ELF-1 (cell line): Measurements from ENCODE around the gene UXS1.

ENCODE experiments used
- DNase-seq: peaks from one replicate; pipeline ENCODE4 v3.0.0-alpha.2; 2016; ENCODE audit warnings: low read depth, low spot score

Gene UXS1

DNA sequence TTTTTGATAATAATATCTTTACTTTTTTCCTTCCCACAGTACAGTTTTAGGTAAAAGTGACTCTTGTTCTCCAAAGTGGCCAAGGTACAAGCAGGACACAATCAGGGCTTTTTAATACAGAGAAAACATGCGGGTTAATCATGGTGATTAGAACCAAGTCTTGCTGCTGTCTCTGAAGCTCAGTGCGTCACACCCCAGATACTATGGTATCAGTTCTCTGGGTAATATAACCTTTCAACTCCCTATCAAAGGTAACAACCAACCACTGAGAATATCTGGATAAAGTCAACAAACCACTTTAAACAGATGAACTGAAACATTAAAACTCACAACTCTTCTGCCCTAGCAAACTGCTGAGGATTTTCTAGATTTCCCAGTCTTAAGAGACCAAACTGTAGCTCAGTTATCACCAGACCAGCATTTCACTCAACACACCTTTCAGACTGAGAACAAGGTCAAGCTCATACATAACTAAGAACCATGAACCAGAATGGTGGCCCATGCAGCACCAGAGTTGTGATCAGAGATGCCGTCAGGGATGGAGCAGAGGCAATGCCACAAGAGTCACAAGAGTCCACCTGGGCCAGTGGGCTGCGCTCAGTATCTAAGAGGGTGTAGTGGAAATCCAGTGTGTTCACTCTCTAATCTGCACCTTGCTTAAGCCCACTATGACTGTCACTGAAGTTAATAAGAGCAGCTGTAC, 103.0 kb downstream of the UXS1 start:
- DNase-seq: no peak

DNA sequence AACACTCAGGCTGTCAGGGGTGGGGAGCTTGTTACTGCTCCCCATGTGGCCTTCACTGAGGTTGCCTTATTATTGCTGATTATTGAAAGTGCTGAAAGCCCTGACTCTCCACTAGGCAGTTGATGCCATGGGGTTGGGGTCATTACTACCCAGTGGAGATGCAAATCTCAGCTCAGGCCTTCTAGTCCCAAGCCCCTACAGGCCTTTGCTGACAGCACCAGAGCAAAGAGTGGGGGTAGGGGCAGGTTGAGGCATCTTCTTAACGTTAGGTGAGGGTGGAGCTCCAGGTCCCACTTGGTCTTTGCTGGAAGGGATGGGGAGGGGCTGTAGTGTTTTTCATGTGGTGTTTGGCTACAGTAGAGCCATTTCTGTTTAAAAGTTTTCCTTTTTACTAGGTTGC, 104.5 kb downstream of the UXS1 start:
- no peak for DNase-seq

DNA sequence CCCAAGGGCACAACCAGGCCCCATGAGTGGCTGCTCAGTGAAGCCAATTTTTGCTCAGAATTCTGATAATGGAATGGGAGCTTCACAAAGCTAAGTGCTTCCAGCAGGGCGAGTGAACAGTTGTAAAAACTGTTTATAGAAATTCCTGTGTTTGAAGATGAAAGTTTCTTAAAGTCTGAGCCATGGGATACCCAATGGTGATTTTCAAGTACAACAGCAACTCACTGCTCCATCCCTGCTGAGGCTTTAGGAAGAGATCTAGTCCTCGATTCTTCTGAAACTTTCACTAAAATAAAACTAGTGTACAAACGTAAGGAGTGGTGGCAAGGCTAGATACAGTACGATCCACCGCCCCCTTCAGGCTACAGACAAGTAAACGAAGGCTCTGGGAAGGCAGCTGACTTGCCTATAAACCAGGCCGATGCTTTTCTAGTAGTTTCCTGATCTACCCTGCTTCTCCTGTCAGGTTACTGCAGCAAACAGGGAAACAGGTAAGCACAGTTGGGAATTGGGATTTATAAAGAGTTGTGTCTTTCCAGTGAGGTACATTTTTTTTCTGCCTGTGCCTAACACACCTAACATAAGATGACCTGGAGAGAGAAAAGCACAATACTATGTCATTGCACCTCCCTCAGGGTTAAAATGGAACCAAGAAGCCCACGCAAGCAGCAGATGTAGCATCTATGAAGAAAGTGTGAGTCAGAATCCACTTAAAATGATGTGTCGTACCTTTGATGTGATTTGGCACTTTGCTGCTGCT, 108.7 kb downstream of the UXS1 start:
- DNase-seq: no peak

DNA sequence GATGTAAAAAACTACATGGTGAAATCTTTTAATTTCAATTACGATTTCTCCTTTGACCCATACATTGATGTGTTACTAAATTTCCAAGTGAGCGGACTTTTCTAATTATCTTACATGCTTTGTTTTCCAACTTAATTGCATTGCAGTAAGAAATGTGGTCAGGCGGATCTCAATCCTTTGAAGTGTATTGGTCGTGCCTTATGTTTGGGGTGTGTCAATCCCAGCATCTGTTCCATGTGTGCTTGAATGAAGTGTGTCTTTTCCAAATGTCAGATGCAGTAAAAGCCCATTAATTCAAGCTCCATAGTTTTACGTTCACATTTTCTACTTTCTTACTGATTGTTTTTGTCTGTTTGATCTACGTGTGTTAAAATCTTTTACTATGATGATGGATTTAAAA, 113.1 kb downstream of the UXS1 start:
- DNase-seq: no peak

DNA sequence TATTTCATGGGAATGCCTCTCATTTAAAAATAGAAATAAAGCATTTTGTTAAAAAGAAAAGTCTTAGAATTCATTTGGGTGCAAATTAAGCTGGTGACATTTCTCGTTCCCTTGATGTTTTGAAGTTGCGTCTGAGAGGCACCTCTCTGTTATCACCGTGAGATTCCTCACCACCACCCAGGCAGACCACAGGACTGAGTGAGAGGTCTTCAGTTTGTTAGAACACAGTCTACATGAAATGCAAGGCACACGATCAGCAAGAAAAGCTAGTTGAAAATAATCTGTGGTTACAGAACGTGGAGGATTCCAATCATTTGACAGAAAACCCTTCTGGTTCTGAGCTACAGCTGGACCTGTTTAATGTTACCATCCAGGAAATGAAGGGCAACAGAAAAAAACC, 116.0 kb downstream of the UXS1 start:
- no peak for DNase-seq

GRCh38 chr2:106076941-106077340, 117.2 kb downstream of the UXS1 start:
- DNase-seq: no peak

- no peak for DNase-seq
Measured at GRCh38 chr2:106075048-106075447, 119.1 kb downstream of the UXS1 start.

DNA sequence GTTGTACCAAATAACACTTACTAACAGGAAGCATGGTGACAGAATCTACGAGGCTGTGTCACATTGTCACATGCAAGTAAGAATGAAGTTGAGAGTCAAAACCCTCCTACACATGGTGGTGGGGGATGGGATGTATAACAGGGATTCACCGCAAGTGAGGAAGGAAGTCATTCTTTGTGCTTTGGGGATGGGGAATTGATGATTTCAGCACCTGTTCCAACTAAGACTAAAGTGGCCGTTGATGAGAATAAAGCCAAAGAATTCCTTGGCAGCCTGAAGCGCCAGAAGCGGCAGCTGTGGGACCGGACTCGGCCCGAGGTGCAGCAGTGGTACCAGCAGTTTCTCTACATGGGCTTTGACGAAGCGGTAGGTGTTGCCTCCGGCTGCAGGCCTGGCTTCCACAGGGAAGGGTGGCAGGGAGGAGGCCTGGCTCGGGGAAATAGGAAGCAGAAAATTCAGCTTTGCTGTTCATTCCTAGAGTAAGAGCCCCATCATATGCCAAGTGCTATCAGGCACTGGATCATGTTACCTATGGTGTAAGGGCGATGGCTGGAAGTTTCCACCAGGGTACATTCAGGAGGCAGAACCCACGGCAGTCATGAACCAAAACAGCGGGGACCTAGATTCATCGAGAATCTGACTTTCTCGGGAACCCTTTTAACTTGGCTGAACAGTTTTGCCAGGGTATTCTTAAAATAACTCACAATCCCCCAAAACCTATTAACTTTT, 120.3 kb downstream of the UXS1 start:
- no peak for DNase-seq

GRCh38 chr2:106070181-106070580, 123.9 kb downstream of the UXS1 start:
- no peak for DNase-seq

- DNase-seq: no peak
Measured at GRCh38 chr2:106068451-106068850, 125.7 kb downstream of the UXS1 start.

- peak; percentile 22 for DNase-seq
Measured at GRCh38 chr2:106065983-106066820, 127.9 kb downstream of the UXS1 start.

GRCh38 chr2:106065268-106065982, 128.7 kb downstream of the UXS1 start:
- DNase-seq: no peak

GRCh38 chr2:106063181-106063580, 130.9 kb downstream of the UXS1 start:
- no peak for DNase-seq

- DNase-seq: no peak
Measured at GRCh38 chr2:106062627-106063026, 131.5 kb downstream of the UXS1 start.

DNA sequence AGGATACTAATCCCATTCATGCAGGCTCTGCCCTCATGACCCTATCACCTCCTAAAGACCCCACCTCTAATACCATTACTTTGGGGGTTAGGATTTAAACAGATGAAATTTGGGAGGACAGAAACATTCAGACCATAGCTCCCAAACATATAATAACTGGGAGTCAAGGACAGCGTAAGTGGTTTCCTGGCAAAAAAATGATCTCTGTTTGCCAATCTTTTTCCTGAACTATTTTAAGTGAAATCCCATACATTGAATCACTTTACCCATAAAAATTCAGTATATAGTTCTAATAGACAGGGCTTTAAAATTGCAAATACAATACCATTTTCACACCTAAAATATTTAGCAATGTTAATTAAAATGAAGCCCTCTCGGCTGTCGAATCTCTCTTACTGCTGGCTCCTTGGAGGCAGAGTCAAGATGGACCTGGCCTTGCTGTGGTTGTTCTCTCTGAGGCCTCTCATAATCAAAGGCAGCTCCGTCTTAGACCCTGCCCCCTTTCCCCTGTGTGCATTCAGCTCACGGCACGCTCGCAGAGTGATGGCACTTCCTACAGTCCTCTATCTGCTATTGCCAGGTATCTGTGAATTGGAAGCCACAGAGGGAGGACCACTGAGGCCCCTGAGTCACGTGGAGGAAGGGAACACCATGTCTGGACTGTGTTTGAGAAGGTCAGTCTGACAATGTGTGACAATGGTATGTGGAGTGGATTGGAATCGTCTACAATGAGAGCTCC, 132.3 kb downstream of the UXS1 start:
- no peak for DNase-seq

DNA sequence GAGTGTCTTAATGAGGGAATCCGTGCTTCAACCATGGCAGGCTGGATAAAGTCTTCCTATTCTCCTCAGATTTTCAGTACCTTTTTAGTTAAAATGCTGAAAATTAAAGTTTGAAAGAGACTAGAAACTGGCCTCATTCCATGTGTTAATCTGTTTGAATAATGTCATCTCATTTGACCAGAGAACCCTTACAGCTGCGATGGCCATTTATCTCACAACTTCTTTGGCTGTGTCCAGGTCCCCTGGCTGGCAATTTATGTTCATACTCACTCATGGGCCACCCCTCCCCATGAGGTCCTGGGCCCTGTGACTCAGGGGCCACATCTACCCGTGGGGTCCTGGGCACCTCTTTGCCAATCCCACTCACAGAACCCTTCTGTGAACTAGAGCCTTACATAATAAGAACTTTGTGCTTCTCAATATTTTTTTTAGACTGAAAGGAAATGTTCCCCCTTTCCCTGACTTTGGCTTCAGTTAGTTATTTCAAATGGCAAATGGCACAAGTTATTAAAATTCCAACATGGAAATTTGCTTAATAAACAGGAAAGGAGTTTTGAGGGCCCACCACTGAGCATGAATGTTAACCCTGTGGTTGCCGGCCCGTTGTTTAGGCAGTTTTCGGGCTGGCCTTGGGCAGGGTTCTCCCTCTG, 134.6 kb downstream of the UXS1 start:
- no peak for DNase-seq

GRCh38 chr2:106058469-106059137, 135.5 kb downstream of the UXS1 start:
- DNase-seq: no peak

GRCh38 chr2:106057206-106057605, 136.9 kb downstream of the UXS1 start:
- no peak for DNase-seq
